ENCODE data around the gene PHPT1. TPM values are rescaled to one million over a fixed set of nuclear protein-coding genes. Genes with fewer than 3 reads are reported as not detected.

PHPT1 gene
- total RNA-seq, 1 donor from 2014 or later: 93.6 TPM

GRCh38 chr9:136804509-136805206, 44.6 kb upstream of the PHPT1 start:
- H3K4me3 ChIP-seq: no peak overlapping the region
- peaks cover 46% of the 10 kb centered on the region for H3K4me1 ChIP-seq
- ATAC-seq (no peak), DNase-seq (no peak)
- no peak for TF ChIP-seq CTCF (IDR thresholded peaks at IDR 0.05)
- intact Hi-C loops (cut with DNase I): no loop called here
- H3K9me3 ChIP-seq: no peaks in the 10 kb centered on the region
- H3K36me3 ChIP-seq: peaks cover 1% of the 10 kb centered on the region
- peaks cover 26% of the 10 kb centered on the region for H3K27me3 ChIP-seq (ENCODE audit: low read depth)
- H3K27ac ChIP-seq: no peak overlapping the region

DNA sequence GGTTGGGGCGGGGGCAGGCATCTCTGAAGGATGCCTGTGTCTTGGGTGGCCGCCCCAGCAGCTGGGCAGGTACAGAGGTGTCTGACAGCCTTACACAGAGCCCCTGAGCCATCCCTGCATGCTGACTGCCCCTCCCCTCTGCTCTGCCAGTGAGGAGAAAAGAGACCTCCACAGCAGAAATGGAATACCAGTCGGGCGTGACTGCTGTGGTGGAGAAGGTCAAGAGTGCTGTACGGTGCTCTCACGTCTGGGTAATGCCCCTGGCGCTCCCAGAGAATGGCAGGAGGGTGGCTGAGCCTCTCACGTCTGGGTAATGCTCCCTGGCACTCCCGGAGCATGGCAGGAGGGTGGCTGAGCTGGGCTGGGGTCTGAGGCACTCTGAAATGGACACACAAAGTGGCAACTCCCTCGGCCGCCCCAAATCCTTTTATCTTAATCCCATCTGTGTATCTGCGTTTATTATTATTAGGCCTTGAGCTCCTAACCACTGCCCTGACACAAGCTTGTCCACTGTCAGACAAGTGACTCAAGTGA, 43.9 kb upstream of the PHPT1 start:
- no peak for DNase-seq
- intact Hi-C loops (cut with DNase I): no loop called here
- H3K27ac ChIP-seq: no peak overlapping the region
- H3K4me1 ChIP-seq: peaks cover 46% of the 10 kb centered on the region
- H3K36me3 ChIP-seq: peaks cover 8% of the 10 kb centered on the region
- ATAC-seq: no peak
- no peaks in the 10 kb centered on the region for H3K9me3 ChIP-seq
- H3K4me3 ChIP-seq: no peak overlapping the region
- H3K27me3 ChIP-seq (ENCODE audit: low read depth): peaks cover 20% of the 10 kb centered on the region
- TF ChIP-seq CTCF (IDR thresholded peaks at IDR 0.05): no peak

- Histone ChIP-seq H3K36me3 (peaks cover 12% of the 10 kb centered on the region), H3K27me3 (ENCODE audit: low read depth) (peaks cover 12% of the 10 kb centered on the region), H3K4me3 (no peak overlapping the region), H3K9me3 (no peaks in the 10 kb centered on the region), H3K27ac (no peak overlapping the region), H3K4me1 (peaks cover 41% of the 10 kb centered on the region)
- ATAC-seq (no peak), DNase-seq (no peak)
- intact Hi-C loops (cut with DNase I): no loop called here
- no peak for TF ChIP-seq CTCF (IDR thresholded peaks at IDR 0.05)
Observed at GRCh38 chr9:136806067-136806466, 43.1 kb upstream of the PHPT1 start.

DNA sequence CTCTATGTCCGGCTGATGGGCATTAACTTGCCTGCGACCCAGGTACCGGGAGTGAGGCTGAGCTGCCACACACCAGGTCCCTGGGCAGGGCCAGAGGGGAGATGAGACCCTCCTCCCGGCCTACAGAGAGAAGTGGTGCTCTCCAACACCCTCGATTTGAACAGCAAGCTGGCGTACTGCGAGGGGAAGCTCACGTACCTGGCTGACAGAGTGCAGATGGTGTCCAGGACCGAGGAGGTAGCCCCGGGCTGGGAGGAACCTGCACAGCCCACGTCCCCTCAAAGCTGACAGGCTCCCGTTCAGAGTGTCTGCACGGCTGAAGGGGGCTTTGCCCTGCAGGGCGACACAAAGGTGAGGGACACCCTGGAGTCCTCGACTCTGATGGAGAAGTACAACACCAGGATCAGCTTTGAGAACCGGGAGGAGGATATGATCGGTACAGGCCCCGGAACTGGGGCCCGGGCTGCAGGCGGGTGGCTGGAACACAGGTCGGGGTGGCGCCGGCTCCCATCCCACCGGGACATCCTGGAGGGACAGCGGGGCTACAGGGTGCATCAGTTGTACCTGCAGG, 42.5 kb upstream of the PHPT1 start:
- intact Hi-C loops (cut with DNase I): no loop called here
- ATAC-seq (no peak), DNase-seq (no peak)
- H3K9me3 ChIP-seq: no peaks in the 10 kb centered on the region
- peak overlapping the region; percentile 92 for H3K27ac ChIP-seq
- H3K36me3 ChIP-seq: peaks cover 12% of the 10 kb centered on the region
- peaks cover 6% of the 10 kb centered on the region for H3K27me3 ChIP-seq (ENCODE audit: low read depth)
- H3K4me1 ChIP-seq: peaks cover 34% of the 10 kb centered on the region
- peak overlapping the region; percentile 92 for H3K4me3 ChIP-seq
- no peak for TF ChIP-seq CTCF (IDR thresholded peaks at IDR 0.05)

DNA sequence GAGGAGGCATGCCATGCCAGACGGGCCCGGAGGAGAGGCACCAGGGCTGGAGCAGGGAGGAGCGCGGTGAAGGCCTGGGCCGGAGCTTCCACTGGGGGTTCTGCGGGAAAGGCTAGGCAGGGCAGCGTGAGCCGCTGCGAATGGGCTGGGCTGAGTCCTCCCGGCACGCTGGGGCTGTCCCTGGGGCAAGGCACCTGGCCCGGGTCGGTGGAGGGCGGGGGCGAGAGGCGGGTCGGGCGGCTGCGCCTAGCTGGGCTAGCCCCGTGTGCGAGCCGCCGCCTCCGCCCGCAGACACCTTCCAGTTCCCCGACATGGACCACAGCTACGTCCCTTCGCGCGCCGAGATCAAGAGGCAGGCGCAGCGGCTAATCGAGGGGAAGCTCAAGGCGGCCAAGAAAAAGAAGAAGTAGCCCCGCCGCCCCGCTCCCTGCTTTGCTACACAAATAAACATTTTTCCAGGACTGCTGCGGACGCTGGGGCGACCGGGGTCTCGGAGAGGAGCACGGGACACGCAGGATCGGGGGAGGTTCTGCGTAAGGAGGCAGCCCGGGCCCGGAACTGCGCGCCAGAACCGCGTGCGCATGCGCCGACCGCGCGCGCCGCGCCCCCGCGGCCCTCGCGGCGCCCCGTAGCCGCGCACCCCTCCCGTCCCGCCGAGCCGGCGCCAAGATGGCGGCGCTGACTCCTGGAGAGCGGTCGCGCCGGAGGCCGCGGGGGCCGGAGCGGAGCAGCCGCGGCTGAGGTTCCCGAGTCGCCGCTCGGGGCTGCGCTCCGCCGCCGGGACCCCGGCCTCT, 41.7 kb upstream of the PHPT1 start, which contains the start of gene RABL6:
TSS of gene RABL6 (plus strand) at position 668 of the 794 bp plus-strand sequence. CDS start 249 bp downstream, outside the sequence.
- ATAC-seq: peak; percentile 92 to 93
- H3K36me3 ChIP-seq: peaks cover 12% of the 10 kb centered on the region

More for the DNA sequence above, 41.7 kb upstream of the PHPT1 start, which contains the start of gene RABL6:
- peak; percentile 83 for DNase-seq
- H3K9me3 ChIP-seq: no peaks in the 10 kb centered on the region
- peak within 1 kb of the TSS; percentile 92 for H3K27ac ChIP-seq
- peaks cover under 1% of the 10 kb centered on the region for H3K27me3 ChIP-seq (ENCODE audit: low read depth)
- TF ChIP-seq CTCF (IDR thresholded peaks at IDR 0.05): no peak
- peaks cover 34% of the 10 kb centered on the region for H3K4me1 ChIP-seq
- peak within 1 kb of the TSS; percentile 92 for H3K4me3 ChIP-seq
- intact Hi-C loops (cut with DNase I): no loop called here
